ENCODE results near the gene CATSPERB.
"Not testable (repeated sequence)": the region's sequence is repeated elsewhere in the genome, so short reads cannot be mapped to it uniquely, and the experiment has no call there.

CATSPERB gene

GRCh38 chr14:91575469-91576208 lies 156.2 kb downstream of the CATSPERB start:
- DNase-seq (ENCODE audit: low read depth) = no peak

GRCh38 chr14:91573894-91574837 lies 157.7 kb downstream of the CATSPERB start:
- DNase-seq (ENCODE audit: low read depth) = peak; percentile 22

GRCh38 chr14:91573528-91573893 lies 158.4 kb downstream of the CATSPERB start:
- no peak for DNase-seq (ENCODE audit: low read depth)

GRCh38 chr14:91570021-91570420 lies 161.9 kb downstream of the CATSPERB start:
- DNase-seq (ENCODE audit: low read depth) = no peak

- no peak for DNase-seq (ENCODE audit: low read depth)
Measured at GRCh38 chr14:91569301-91569700, 162.6 kb downstream of the CATSPERB start.

- no peak for DNase-seq (ENCODE audit: low read depth)
Measured at GRCh38 chr14:91568626-91569025, 163.3 kb downstream of the CATSPERB start.

- DNase-seq (ENCODE audit: low read depth) = not testable (repeated sequence)
Measured at GRCh38 chr14:91567827-91568226, 164.1 kb downstream of the CATSPERB start.

- no peak for DNase-seq (ENCODE audit: low read depth)
Measured at GRCh38 chr14:91555531-91555930, 176.4 kb downstream of the CATSPERB start.

GRCh38 chr14:91554535-91555332 lies 177.2 kb downstream of the CATSPERB start:
- no peak for DNase-seq (ENCODE audit: low read depth)

- no peak for DNase-seq (ENCODE audit: low read depth)
Measured at GRCh38 chr14:91548108-91548507, 183.8 kb downstream of the CATSPERB start.

GRCh38 chr14:91545946-91546716 lies 185.8 kb downstream of the CATSPERB start:
- peak; percentile 7 for DNase-seq (ENCODE audit: low read depth)

GRCh38 chr14:91545204-91545603 lies 186.7 kb downstream of the CATSPERB start:
- no peak for DNase-seq (ENCODE audit: low read depth)

GRCh38 chr14:91536327-91536726 lies 195.6 kb downstream of the CATSPERB start:
- DNase-seq (ENCODE audit: low read depth) = no peak

- DNase-seq (ENCODE audit: low read depth) = not testable (repeated sequence)
Measured at GRCh38 chr14:91534059-91534458, 197.8 kb downstream of the CATSPERB start.

GRCh38 chr14:91533623-91534022 lies 198.3 kb downstream of the CATSPERB start:
- no peak for DNase-seq (ENCODE audit: low read depth)
